SK-N-SH (cell line): ENCODE measurements around the gene TEKT5.

Source experiments
- CTCF ChIP-seq: fragments of 200-600 bp; sonication (generic); IDR thresholded peaks from 2 replicates; pipeline ENCODE4 v1.6.1; 2017; ENCODE audit warnings: antibody characterized with exemption, mild to moderate bottlenecking, moderate library complexity
- GABPA ChIP-seq: IDR thresholded peaks from 2 replicates; pipeline ENCODE4 v1.4.0; 2012; ENCODE audit warnings: low read depth, mild to moderate bottlenecking
- JUND ChIP-seq: IDR thresholded peaks from 2 replicates; pipeline ENCODE4 v1.4.0; 2012
- SIN3A ChIP-seq: IDR thresholded peaks from 2 replicates; pipeline ENCODE4 v1.6.1; 2012; ENCODE audit warnings: low read depth, mild to moderate bottlenecking, low read length, moderate library complexity, borderline replicate concordance
- SMC3 ChIP-seq: IDR thresholded peaks from 2 replicates; pipeline ENCODE4 v1.6.1; 2012; ENCODE audit warnings: low read depth, low read length, improper control_type of control experiment
- TEAD4 ChIP-seq: IDR thresholded peaks from 2 replicates; pipeline ENCODE4 v1.4.0; 2012; ENCODE audit warnings: mild to moderate bottlenecking, borderline replicate concordance; ENCODE audit not compliant: insufficient read depth
- ZBTB33 ChIP-seq: IDR thresholded peaks from 2 replicates; pipeline ENCODE4 v1.4.0; 2012; ENCODE audit warnings: low read depth, borderline replicate concordance

- TF ChIP-seq ZBTB33 (no peak), CTCF (no peak), SMC3 (no peak), TEAD4 (no peak), JUND (no peak), GABPA (no peak), SIN3A (no peak)
Observed at GRCh38 chr16:10652730-10653590, 41.8 kb downstream of the TEKT5 start.
